ENCODE results near the gene RNF223.

RNF223 gene

DNA sequence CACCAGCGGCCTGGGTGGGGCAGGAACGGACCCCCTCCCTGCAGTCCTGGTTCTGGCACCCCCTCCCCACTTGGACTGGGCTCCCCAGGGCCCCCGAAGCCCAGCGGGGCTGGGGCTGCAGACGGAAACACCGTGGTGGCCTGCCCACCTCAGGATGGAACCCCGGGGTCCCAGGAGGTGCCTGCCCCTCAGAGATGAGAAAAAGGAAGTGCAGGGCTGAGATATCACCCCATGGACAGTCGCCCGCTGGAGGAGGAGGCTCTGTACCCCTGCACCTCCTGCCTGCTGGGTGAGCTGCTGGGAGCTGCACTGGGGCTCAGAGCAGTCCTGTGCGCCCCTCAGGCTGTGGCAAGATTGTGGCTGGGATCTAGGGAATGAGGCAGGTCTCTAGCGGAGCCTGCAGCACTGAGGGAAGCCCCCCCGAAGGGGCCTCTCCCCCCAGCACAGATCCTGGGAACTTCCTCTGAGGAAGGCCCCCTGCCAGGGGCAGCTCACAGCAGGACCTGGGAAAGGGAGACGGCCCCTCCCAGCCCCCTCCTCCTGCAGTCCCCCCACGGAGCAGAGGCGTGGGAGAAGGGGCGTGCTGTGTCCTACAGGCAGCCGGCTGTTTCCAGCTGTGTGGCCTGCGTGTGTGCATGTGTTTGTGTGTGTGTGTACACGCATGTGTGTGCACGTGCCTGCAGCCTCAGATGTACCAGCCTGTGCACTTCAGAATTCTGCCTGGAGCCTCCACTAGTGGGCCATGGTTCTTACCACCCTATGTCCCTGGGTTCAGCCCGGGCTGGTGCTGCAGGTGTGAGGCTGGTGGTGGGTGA lies 47.3 kb downstream of the RNF223 start:
- DNase-seq (ENCODE audit: low spot score) = no peak

DNA sequence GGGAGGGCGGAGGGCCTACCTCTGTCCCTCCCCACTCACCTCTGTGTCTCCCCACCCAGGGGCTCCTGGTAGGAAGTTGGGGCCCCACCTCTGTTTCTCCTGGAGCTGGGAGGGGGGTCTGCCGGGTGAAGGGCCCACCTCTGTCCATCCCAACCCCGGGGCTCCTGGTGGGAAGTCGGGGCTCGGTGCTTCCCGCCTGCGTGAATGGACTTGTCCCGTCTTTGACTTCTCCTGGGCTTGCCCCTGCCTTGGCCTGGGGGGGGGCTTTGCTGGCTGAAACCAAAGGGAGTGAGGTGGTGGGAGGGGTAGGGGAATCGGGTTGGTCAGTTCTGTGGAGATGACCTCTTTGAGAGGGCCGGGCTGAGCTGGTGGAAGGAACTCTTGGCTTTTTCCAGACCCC lies 48.4 kb downstream of the RNF223 start:
- no peak for DNase-seq (ENCODE audit: low spot score)

- DNase-seq (ENCODE audit: low spot score) = no peak
Observed at GRCh38 chr1:1024771-1025699, 49.1 kb downstream of the RNF223 start.

GRCh38 chr1:1024149-1024770 lies 49.8 kb downstream of the RNF223 start:
- DNase-seq (ENCODE audit: low spot score) = no peak

- no peak for DNase-seq (ENCODE audit: low spot score)
Observed at GRCh38 chr1:1023700-1024099, 50.4 kb downstream of the RNF223 start.

DNA sequence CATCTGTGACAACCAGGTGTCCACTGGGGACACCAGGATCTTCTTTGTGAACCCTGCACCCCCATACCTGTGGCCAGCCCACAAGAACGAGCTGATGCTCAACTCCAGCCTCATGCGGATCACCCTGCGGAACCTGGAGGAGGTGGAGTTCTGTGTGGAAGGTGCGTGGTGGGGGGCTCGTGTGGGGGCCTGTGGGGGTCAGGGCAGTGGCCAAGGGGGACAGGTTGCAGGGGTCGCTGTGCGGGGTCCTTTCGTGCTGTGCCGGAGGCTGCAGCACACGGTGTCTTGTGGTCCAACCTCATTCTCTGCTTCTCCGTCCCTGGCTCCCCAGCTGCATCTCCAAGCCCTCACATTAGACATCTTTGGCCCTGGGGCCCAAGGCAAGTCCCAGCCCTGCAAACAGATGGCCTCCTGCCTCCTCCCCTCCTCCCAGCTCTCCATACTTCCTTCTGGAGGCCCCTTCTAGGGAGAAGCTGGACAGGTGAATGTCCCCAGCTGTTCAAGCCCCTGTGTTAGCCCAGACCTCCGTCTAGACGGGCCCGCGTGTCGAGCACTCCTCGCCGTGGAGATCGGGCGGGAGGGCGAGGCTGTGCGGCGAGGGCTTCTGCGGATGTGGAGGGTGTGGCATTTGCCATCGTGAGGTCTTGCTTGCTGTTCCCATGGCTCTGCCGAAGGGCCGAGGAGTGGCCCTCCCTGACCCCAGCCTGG lies 51.6 kb downstream of the RNF223 start:
- no peak for DNase-seq (ENCODE audit: low spot score)

DNA sequence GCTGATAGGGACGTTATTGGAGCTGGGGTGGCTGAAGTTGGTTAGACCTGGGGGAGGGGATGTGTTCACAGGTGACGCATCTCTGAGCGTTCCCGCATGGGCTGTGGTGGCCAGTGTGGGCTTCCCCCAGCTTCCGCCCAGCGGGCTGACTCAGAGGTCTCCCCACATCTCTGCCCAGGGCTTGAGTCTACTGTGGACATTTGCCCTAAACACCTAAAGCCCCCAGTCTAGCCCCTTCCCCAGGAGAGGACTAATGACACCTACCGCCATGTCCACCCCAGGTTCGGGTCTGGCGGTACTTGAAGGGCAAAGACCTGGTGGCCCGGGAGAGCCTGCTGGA lies 52.2 kb downstream of the RNF223 start:
- DNase-seq (ENCODE audit: low spot score) = no peak

DNA sequence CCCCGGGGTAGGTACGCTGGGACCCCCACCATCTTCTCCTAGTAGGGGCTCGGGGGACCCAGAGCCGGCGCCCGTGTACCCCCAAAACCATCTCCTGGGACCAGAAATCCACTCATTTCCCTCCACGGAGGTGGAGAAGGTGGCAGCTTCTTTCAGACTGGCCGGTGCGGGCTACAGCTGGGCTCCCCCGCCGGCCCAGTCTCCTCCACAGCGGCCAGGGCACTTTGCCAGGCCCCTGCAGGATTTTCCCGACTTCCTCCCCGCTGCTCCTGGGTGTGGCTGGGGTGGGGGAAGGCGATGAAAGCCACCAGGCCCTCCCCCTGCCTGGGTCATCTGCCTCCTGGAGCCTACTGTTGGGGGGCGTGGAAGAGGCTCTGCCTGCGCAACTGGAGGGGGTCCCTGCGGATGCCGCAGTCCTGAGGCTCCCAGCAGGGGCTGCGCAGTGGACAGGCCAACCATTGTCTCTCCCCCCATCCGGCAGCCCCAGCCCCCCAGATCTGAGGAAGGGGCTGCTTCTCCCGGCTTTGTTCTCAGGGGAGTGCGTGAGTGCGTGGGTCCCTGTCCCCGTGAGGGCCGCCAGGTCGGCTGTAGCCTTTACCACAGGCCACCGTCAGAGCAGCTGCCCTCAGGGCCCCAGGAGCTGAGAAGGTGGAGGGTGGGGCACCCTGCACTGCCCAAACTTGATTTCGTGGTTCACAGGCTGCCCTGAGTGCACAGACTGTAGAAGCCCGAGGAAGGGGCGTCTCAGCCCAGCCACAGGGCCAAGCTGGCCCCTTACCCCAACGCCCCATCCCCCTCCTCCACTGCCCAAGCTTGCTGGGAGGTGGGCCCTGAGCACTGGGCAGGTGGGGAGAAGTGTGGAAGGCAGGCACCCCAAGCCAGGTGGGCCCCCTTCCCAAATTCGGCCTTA lies 52.8 kb downstream of the RNF223 start:
- no peak for DNase-seq (ENCODE audit: low spot score)

Data from globus pallidus (tissue), 1 donor.